Heart right ventricle (tissue), 16 donors: ENCODE measurements around the gene FAM200C. TPM values are rescaled to one million over a fixed set of nuclear protein-coding genes. Genes with fewer than 3 reads are reported as not detected.

Experiments used
- ATAC-seq, 8 donors: fragments of 200-7000 bp; cut with Tn5 transposase; one replicate each; pipeline ENCODE4 v1.9.1; 2020; ENCODE audit warnings: mild to moderate bottlenecking in 8 of 8, moderate library complexity in 8 of 8, moderate number of reproducible peaks in 1 of 8
- DNase-seq, 2 donors: peaks; one replicate each; pipeline ENCODE4 v3.0.0-alpha.2; 2020
- H3K27ac ChIP-seq, 10 donors: fragments of 200-600 bp; sonication (generic) in 2 of 10; one replicate each; pipeline versions ENCODE4 v1.5.0 to v1.8.0; 2020 to 2022; ENCODE audit warnings: mild to moderate bottlenecking in 3 of 10
- H3K27me3 ChIP-seq, 7 donors: fragments of 200-600 bp; one replicate each; pipeline ENCODE4 v1.8.0; 2021 to 2022; ENCODE audit warnings: mild to moderate bottlenecking in 2 of 7
- H3K36me3 ChIP-seq, 9 donors: fragments of 200-600 bp; sonication (generic) in 1 of 9; one replicate each; pipeline versions ENCODE4 v1.5.0 to v1.8.0; 2020 to 2022; ENCODE audit warnings: mild to moderate bottlenecking in 2 of 9
- H3K4me1 ChIP-seq, 9 donors: fragments of 200-600 bp; sonication (generic) in 1 of 9; one replicate each; pipeline versions ENCODE4 v1.5.0 to v1.8.0; 2020 to 2022; ENCODE audit warnings: mild to moderate bottlenecking in 4 of 9
- H3K4me3 ChIP-seq, 10 donors: fragments of 200-600 bp; sonication (generic) in 2 of 10; one replicate each; pipeline versions ENCODE4 v1.5.0 to v1.8.0; 2020 to 2022; ENCODE audit warnings: mild to moderate bottlenecking in 7 of 10, moderate library complexity in 2 of 10
- H3K9me3 ChIP-seq, 11 donors: fragments of 200-600 bp in 10 of 11; sonication (generic) in 2 of 11; one replicate each; pipeline versions ENCODE4 v1.5.0 to v1.8.0; 2013 to 2022; ENCODE audit warnings: mild to moderate bottlenecking in 2 of 11, control low read depth in 1 of 11, moderate library complexity in 1 of 11
- WGBS, 2 donors: extraction: QIAGEN DNeasy Blood & Tissue Kit; methylation state at CpG; one replicate each; pipeline ENCODE4 v1.1.7; 2013; ENCODE audit warnings: inconsistent platforms in 1 of 2; 5-methylcytosine and 5-hydroxymethylcytosine counted together
- intact Hi-C, 10 donors: fragments of 100-400 bp; cut with DNase I; formaldehyde crosslinking; loops; one replicate each; pipeline versions ENCODE4 v1.11.1 to v1.14.2; 2022
- polyA plus RNA-seq, 2 donors: library from polyadenylated mRNA; stranded (reverse); fragments of 200-250 nt; gene quantifications; one replicate each; pipeline ENCODE4 v1.2.3, GENCODE V29; 2013
- total RNA-seq, 10 donors: library from RNA; stranded (reverse); fragmentation: NEBNext Ultra II Directional in 3 of 10; extraction: Animal tissue kit (Norgen Biotek cat#: 25700) in 3 of 10; gene quantifications; one replicate each; pipeline versions ENCODE4 v1.2.1 to v1.2.4, GENCODE V29; 2021 to 2023
- TF ChIP-seq, protein P1 (sequence below), 9 donors: fragments of 200-600 bp; sonication (generic) in 2 of 9; IDR thresholded peaks; one replicate each; pipeline versions ENCODE4 v1.5.0 to v1.8.0; 2021 to 2022; ENCODE audit warnings: antibody characterized with exemption in 9 of 9, mild to moderate bottlenecking in 5 of 9, moderate library complexity in 1 of 9
- donor health status: Arrhythmogenic right ventricular cardiomyopathy.
- donor health status: ischemic (EF 13 %, LVEDD 7.1; RV severe dilation, severe dysfunction).
- donor health status: healthy with polysubstance abuse.
- donor health status: DM: no; HTN: yes; CAD: no.
- donor health status: DM: no; HTN: no; CAD: no.
- donor health status: ischemic (EF 25% LVEDD 6.9; RV normal size, moderate dysfunction).
- donor health status: ischemic (EF 25% LVEDD 5.7; RV mildly dilated, moderate dysfunction).
- donor health status: healthy.
- donor health status: DM: yes; HTN: yes; CAD: no.
- donor health status: Ischemic cardiomyopathy.
- donor health status: ischemic (EF 35%, LVEDD 5.7; RV mildly dilated, moderate dysfunction).
- donor health status: nonischemic (EF 11% LVEDD 7.7; RV severe dilation, severe dysfunction).
- donor health status: DM: yes; HTN: yes; CAD: no.
- donor health status: PGD.
- donor health status: ischemic (EF 29% LVEDD 5.4; RV normal size, mild dysfunction).
- donor health status: nonischemic (EF 23%, LVEDD 6.1; RV moderate dilation, normal function).

The FAM200C gene
- total and polyA plus RNA-seq, 12 donors, result 1.7 to 8.6 (median 3.6) TPM

DNA sequence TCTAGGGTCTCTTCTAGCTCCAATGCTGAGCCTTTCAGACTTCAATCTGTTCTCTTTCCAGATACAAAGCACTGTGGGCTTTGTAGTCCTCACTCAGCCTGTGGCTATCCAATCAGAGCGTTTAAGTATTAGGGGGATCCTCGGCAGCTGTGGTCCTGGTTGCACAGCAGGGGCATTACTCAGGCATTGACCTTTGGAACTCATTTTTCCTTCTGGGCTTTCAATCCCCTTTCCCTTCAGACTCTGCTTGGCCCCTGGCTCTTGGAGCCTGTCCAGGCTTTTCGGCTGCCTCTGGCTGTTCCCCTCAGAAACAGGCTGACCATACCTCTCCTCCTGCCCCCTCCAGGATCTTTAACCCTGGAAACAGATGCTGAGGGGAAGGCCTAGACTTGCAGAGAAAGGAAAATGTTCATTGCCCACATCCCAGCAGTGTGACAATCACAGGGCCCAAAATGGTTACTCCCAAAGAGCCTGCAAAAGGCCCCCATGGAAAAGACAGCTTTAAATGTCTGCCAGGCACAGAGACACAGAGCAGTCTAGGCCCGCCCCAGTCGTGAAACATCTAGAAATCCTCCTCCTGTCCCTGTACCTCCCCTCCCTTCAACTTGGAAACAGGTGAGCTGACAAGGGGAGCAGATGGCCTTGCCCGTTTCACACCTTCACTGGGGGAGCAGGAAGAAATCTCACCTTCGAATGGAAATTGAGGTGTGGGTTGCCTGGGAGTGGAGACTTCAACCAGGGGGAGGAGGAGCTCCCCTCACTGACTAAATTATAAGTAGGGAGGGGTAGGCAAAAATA is 43.1 kb downstream of the FAM200C start:
- TF ChIP-seq, protein P1, sequence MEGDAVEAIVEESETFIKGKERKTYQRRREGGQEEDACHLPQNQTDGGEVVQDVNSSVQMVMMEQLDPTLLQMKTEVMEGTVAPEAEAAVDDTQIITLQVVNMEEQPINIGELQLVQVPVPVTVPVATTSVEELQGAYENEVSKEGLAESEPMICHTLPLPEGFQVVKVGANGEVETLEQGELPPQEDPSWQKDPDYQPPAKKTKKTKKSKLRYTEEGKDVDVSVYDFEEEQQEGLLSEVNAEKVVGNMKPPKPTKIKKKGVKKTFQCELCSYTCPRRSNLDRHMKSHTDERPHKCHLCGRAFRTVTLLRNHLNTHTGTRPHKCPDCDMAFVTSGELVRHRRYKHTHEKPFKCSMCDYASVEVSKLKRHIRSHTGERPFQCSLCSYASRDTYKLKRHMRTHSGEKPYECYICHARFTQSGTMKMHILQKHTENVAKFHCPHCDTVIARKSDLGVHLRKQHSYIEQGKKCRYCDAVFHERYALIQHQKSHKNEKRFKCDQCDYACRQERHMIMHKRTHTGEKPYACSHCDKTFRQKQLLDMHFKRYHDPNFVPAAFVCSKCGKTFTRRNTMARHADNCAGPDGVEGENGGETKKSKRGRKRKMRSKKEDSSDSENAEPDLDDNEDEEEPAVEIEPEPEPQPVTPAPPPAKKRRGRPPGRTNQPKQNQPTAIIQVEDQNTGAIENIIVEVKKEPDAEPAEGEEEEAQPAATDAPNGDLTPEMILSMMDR (IDR thresholded peaks at IDR 0.05), result no peak
- Histone ChIP-seq H3K27me3 (no peaks in the 10 kb centered on the region), H3K36me3 (peaks cover 0 to 6% (median 0%) of the 10 kb centered on the region in 9 donors), H3K4me3 (no peak overlapping the region), H3K9me3 (no peaks in the 10 kb centered on the region), H3K4me1 (peaks cover 11 to 58% (median 30%) of the 10 kb centered on the region in 9 donors), H3K27ac (peak overlapping the region in 8 of 10 donors; percentile 25 to 81 (median 66))
- WGBS, 2 donors, result 68% methylated on average over 7 of the region's 7 CpGs
- intact Hi-C loops, result no loop called here
- DNase-seq (no peak), ATAC-seq (peak in 1 of 8 donors; percentile 3)

DNA sequence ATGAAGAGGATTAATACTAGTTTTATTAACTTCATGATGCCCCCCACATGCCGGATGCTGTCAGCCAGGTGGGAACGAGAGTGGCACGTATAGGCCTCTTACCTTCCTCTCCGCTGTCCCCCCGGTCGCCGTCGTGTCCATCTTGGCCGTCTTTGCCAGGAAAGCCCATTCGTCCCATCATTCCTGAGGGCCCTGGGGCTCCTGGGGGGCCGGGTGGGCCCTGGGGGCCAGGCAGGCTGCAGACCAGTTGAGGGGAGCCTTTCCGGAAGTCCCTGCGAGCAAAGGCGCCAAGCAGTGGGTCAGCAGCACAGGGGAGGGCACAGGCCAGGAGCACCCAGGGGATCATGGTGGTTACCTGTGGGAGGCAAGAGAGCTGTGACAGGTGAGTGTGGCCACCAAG is 45.2 kb downstream of the FAM200C start:
- DNase-seq (no peak), ATAC-seq (no peak)
- H3K4me1 ChIP-seq, result peaks cover 7 to 43% (median 26%) of the 10 kb centered on the region in 9 donors
- no peak overlapping the region for H3K27ac ChIP-seq
- H3K36me3 ChIP-seq, result peaks cover 0 to 6% (median 0%) of the 10 kb centered on the region in 9 donors
- WGBS, 2 donors, result 96 to 97% methylated on average over 14 of the region's 14 CpGs
- intact Hi-C loops, result no loop called here
- H3K4me3 ChIP-seq, result no peak overlapping the region
- TF ChIP-seq, protein P1 (IDR thresholded peaks at IDR 0.05), result no peak
- H3K9me3 ChIP-seq, result no peaks in the 10 kb centered on the region
- H3K27me3 ChIP-seq, result no peaks in the 10 kb centered on the region

DNA sequence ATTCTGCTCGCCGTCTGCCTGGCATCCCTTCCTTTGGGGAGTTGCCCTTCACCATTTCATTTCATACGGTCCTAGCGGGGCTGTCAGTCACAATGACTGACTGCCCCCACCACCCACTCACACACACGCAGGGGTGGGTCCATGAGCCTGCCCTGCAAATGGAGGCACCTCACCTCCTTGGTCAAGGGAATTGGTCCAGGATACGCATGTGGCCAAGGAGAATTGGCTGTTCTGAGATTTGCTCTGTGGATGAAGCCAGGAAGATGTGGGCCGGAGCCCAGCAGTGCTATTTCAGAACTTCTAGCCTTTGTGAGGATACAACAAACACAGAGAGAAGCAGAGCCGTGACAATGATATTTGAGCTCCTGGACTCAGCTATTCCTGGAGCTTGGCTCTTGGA is 46.5 kb downstream of the FAM200C start:
- H3K27ac ChIP-seq, result no peak overlapping the region
- 75 to 86% methylated on average over 8 of the region's 8 CpGs for WGBS, 2 donors
- DNase-seq, result no peak
- peaks cover 6 to 31% (median 15%) of the 10 kb centered on the region in 9 donors for H3K4me1 ChIP-seq
- no peaks in the 10 kb centered on the region for H3K27me3 ChIP-seq
- peak in 5 of 8 donors; percentile 17 to 69 (median 34) for ATAC-seq
- no peak overlapping the region for H3K4me3 ChIP-seq
- intact Hi-C loops, result no loop called here
- TF ChIP-seq, protein P1 (IDR thresholded peaks at IDR 0.05), result no peak
- H3K9me3 ChIP-seq, result no peaks in the 10 kb centered on the region
- peaks cover 0 to 9% (median 0%) of the 10 kb centered on the region in 9 donors for H3K36me3 ChIP-seq

DNA sequence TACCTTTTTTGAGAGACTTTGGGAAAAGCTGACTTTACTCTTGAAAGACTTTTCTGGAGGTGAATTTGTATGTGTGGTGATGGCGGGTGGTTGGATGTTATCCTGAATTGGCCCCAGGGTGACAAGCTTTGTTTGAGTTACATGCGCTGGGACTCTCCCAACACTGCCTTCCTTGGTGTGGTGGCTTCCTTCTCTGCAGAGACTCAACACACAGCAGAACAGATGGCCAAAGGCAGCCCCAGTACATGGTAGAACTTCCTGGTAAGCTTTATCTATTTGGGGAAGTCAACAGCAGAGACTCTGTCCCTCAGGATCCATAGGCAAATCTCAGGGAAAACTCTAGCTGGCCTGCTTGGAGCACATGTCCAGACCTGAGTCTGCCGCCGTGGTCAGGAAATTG is 47.5 kb downstream of the FAM200C start:
- TF ChIP-seq, protein P1 (IDR thresholded peaks at IDR 0.05), result no peak
- WGBS, 2 donors, result 92 to 96% methylated on average over 4 of the region's 4 CpGs
- H3K9me3 ChIP-seq, result no peaks in the 10 kb centered on the region
- intact Hi-C loops, result no loop called here
- no peak overlapping the region for H3K4me3 ChIP-seq
- no peaks in the 10 kb centered on the region for H3K27me3 ChIP-seq
- H3K36me3 ChIP-seq, result peaks cover 0 to 9% (median 0%) of the 10 kb centered on the region in 9 donors
- ATAC-seq (no peak), DNase-seq (no peak)
- H3K27ac ChIP-seq, result no peak overlapping the region
- peaks cover 4 to 24% (median 8%) of the 10 kb centered on the region in 9 donors for H3K4me1 ChIP-seq
